GM12892 (cell line): ENCODE data around the gene PRDM16.

Experiments used
- POLR2A ChIP-seq: IDR thresholded peaks from 2 replicates; pipeline ENCODE4 v1.6.1; 2011; ENCODE audit warnings: low read depth, low read length, control low read depth
- POLR2AphosphoS5 ChIP-seq: IDR thresholded peaks from 2 replicates; pipeline ENCODE4 v1.6.1; 2011; ENCODE audit warnings: low read depth, low read length, control low read depth
- TAF1 ChIP-seq: IDR thresholded peaks from 2 replicates; pipeline ENCODE4 v1.6.1; 2011; ENCODE audit warnings: low read depth, mild to moderate bottlenecking, control low read depth, low read length, borderline replicate concordance

- TF ChIP-seq POLR2A (no peak), POLR2AphosphoS5 (no peak), TAF1 (no peak)
These were observed 403.9 kb downstream of the PRDM16 start for GRCh38 chr1:3472906-3473305.
